Aorta (tissue), 5 donors: ENCODE measurements around the gene CTSD. TPM values are rescaled to one million over a fixed set of nuclear protein-coding genes. Genes with fewer than 3 reads are reported as not detected.
"Not testable (repeated sequence)": the region's sequence is repeated elsewhere in the genome, so short reads cannot be mapped to it uniquely, and the experiment has no call there.

Experiments used
- ATAC-seq: fragments of 200-7000 bp; cut with Tn5 transposase; one replicate; pipeline ENCODE4 v1.9.1; 2022; ENCODE audit warnings: moderate library complexity; ENCODE audit not compliant: low FRiP score
- DNase-seq, 2 donors: peaks; one replicate each; pipeline ENCODE4 v3.0.0-alpha.2; 2020
- H3K27ac ChIP-seq, 2 donors: one replicate each; pipeline ENCODE4 v1.5.1; 2013; ENCODE audit warnings: low read length in 2 of 2, mild to moderate bottlenecking in 2 of 2, moderate library complexity in 2 of 2, control low read depth in 1 of 2, inconsistent platforms in 1 of 2, low read depth in 1 of 2
- H3K27me3 ChIP-seq, 2 donors: one replicate each; pipeline ENCODE4 v1.6.1; 2013; ENCODE audit warnings: control low read depth in 1 of 2, low read length in 1 of 2, mild to moderate bottlenecking in 1 of 2, moderate library complexity in 1 of 2; ENCODE audit not compliant: insufficient read depth in 2 of 2, control insufficient read depth in 1 of 2
- H3K36me3 ChIP-seq, 2 donors: one replicate each; pipeline ENCODE4 v1.6.1; 2013; ENCODE audit warnings: control low read depth in 1 of 2, low read length in 1 of 2, mild to moderate bottlenecking in 1 of 2; ENCODE audit not compliant: insufficient read depth in 2 of 2, control insufficient read depth in 1 of 2
- H3K4me1 ChIP-seq, 2 donors: one replicate each; pipeline ENCODE4 v1.6.1; 2013; ENCODE audit warnings: low read length in 2 of 2, control low read depth in 1 of 2, mild to moderate bottlenecking in 1 of 2, moderate library complexity in 1 of 2; ENCODE audit not compliant: insufficient read depth in 2 of 2, control insufficient read depth in 1 of 2
- H3K4me3 ChIP-seq, 2 donors: one replicate each; pipeline ENCODE4 v1.5.1; 2013; ENCODE audit warnings: low read length in 2 of 2, control low read depth in 1 of 2, mild to moderate bottlenecking in 1 of 2
- H3K9me3 ChIP-seq: one replicate; pipeline ENCODE4 v1.6.1; 2013; ENCODE audit warnings: mild to moderate bottlenecking, low read length; ENCODE audit not compliant: control insufficient read depth
- WGBS, 2 donors: extraction: QIAGEN DNeasy Blood & Tissue Kit; methylation state at CpG; one replicate each; pipeline ENCODE4 v1.1.7; 2013; 5-methylcytosine and 5-hydroxymethylcytosine counted together
- intact Hi-C, 2 donors: fragments of 100-400 bp; cut with DNase I; formaldehyde crosslinking; loops; one replicate each; pipeline versions ENCODE4 v1.14.2 to v1.15.0; 2022
- long read RNA-seq, 2 donors: library from polyadenylated mRNA; unstranded; transcript quantifications; one replicate each; pipeline ENCODE4 v2.0.0, GENCODE V29; 2020 to 2021
- polyA plus RNA-seq, 2 donors: library from polyadenylated mRNA; stranded (reverse); fragments of 200-250 nt; gene quantifications; one replicate each; pipeline ENCODE4 v1.2.3, GENCODE V29; 2013
- total RNA-seq, 2 donors: library from RNA; stranded (reverse); fragmentation: NEBNext Ultra II Directional; extraction: Animal tissue kit (Norgen Biotek cat#: 25700); gene quantifications; one replicate each; pipeline ENCODE4 v1.2.1, GENCODE V29; 2021
- donor health status: healthy with polysubstance abuse.
- donor health status: Bipolar disorder and iron deficiency.
- donor health status: DM: no; HTN: no; CAD: no.
- donor health status: DM: no; HTN: no; CAD: no.
- donor health status: DM: yes; HTN: yes; CAD: no.

Gene CTSD
- 100 to 1,000 TPM; 473 to 535 TPM for total RNA-seq
- 100 to 1,000 TPM; 619 to 646 TPM for polyA plus RNA-seq
- long read RNA-seq, donor 1, transcript CTSD-204 (9 exons, 2,006 nt): minor isoform, 11 of 2,598 reads
- long read RNA-seq, donor 1, transcript CTSD-201 (9 exons, 2,123 nt): major isoform, 2,179 of 2,598 reads
- long read RNA-seq, donor 1, partial matches to known transcripts: 337 of 2,598 reads
- long read RNA-seq, donor 1, other reads (novel, unspliced or antisense): 63 of 2,598 reads
- long read RNA-seq, donor 2, transcript CTSD-201 (9 exons, 2,123 nt): major isoform, 226 of 371 reads
- long read RNA-seq, donor 2, partial matches to known transcripts: 85 of 371 reads
- long read RNA-seq, donor 2, other reads (novel, unspliced or antisense): 59 of 371 reads

DNA sequence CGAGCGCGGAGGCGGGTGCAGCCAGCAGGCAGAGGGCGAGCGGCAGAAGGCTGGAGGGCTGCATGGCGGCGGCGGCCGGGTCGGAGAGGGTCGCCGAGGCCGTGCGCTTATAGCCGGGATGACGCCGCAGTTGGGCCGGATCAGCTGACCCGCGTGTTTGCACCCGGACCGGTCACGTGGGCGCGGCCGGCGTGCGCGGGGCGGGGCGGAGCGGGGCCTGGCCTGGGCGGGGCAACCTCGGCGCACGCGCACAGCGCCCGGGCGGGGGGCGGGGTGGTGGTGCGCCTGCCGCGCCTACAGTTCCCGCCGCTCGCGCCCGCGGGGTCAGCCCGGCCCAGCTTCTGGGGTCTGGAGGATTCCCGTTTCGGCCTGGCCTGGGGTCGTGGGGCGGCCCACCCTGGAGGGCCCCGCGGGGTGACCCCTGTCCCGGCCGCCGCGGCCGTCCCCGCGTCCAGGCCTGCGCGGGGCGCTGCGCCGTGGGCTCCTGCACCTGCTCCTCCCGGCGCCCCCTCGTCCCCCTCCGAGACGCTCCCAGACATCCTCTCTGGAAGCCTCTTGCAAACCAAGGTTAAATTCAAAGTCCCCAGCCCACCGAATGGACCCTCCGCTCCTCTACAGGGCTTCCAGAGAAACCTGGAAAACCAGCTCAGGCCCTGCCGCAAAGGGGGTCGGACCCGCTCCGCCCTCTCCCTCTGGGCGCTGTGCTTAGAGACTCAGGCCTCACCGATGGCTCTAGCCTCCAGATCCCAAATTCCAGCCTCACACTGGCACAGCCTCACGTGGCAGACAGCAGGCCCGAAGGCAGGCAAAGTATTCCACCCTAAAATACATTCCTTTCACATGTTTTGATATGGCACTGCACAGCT is at the start of gene CTSD:
Gene CTSD, minus strand, starts transcription at position 132 of the 866 bp plus-strand sequence. Its CDS starts 68 bp downstream, at position 64.
- Histone ChIP-seq H3K27me3 (no peaks in the 10 kb centered on the region), H3K4me3 (peak within 1 kb of the TSS; percentile 81 to 87), H3K4me1 (no peaks in the 10 kb centered on the region), H3K9me3 (no peaks in the 10 kb centered on the region), H3K36me3 (no peaks in the 10 kb centered on the region), H3K27ac (peak within 1 kb of the TSS in 1 of 2 donors; percentile 78)
- ATAC-seq (peak; percentile 92), DNase-seq (peak; percentile 95 to 97)
- intact Hi-C loops: no loop called here
- WGBS, 2 donors: 1 to 2% methylated on average over 54 to 85 of the region's 85 CpGs

DNA sequence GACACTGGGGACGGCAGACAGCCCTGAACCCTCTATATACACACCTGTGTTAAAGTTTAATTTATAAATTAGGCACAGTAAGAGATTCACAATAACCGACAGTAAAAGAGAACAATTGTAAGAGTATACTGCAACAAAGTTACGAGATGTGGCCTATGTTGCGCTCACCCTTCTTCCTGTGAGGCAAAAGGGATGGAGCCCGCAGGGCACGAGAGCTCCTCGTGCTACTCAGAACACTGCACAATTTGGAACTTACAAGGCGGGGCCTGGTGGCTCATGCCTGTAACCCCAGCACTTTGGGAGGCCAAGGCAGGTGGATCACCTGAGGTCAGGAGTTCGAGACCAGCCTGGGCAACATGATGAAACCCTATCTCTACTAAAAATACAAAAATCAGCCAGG is 49.6 kb upstream of the CTSD start:
- H3K36me3 ChIP-seq, H3K27me3 ChIP-seq, H3K4me1 ChIP-seq, H3K4me3 ChIP-seq, DNase-seq, H3K9me3 ChIP-seq, ATAC-seq, intact Hi-C loops, H3K27ac ChIP-seq: not testable (repeated sequence)
- WGBS, 2 donors: 94 to 97% methylated on average over 9 of the region's 9 CpGs

DNA sequence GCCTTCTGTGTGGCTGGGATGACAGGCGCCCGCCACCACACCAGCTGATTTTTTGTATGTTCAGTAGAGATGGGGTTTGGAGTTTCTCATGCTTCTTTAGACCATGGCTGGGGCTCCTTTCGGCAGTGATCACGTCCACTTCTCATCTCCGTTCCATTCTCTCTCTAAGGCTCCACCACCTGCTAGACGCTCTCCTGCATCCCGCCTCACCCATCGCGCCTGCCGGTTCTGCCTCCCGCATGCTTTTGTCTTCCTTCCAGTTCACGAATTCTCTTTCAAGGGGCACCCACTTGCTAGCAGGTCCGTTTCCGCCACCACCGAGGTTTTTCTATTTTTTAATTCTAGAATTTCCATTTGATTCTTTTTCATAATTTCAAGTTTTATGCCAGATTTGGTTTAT is 49.1 kb upstream of the CTSD start:
- Histone ChIP-seq H3K36me3 (no peaks in the 10 kb centered on the region), H3K27ac (no peak overlapping the region), H3K9me3 (no peaks in the 10 kb centered on the region), H3K4me1 (no peaks in the 10 kb centered on the region), H3K4me3 (no peak overlapping the region), H3K27me3 (no peaks in the 10 kb centered on the region)
- no peak for DNase-seq
- ATAC-seq: no peak
- intact Hi-C loops: no loop called here
- WGBS, 2 donors: 81 to 92% methylated on average over 15 of the region's 15 CpGs

DNA sequence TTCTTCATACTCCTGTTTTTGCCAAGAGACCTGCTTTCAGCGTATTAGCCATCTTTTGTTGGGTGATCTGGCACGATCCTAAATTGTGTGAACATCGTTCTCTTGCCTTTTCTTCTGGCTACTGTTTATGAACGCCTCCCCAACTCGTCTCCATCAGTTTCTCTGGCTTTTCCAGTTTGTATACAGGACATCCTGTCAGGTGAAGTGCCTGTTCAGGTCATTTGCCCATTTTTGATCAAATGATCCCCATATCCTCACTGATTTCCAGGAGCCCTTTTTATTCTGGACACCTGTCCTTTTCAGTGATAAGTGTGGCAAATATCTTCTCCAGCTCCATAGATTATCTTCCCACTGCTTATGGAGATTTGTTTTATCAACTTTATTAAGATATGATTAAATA is 48.5 kb upstream of the CTSD start:
- DNase-seq (no peak), ATAC-seq (no peak)
- Histone ChIP-seq H3K27ac (no peak overlapping the region), H3K9me3 (no peaks in the 10 kb centered on the region), H3K4me1 (no peaks in the 10 kb centered on the region), H3K27me3 (no peaks in the 10 kb centered on the region), H3K4me3 (no peak overlapping the region), H3K36me3 (no peaks in the 10 kb centered on the region)
- 94% methylated on average over 5 of the region's 5 CpGs for WGBS, 2 donors
- intact Hi-C loops: no loop called here

DNA sequence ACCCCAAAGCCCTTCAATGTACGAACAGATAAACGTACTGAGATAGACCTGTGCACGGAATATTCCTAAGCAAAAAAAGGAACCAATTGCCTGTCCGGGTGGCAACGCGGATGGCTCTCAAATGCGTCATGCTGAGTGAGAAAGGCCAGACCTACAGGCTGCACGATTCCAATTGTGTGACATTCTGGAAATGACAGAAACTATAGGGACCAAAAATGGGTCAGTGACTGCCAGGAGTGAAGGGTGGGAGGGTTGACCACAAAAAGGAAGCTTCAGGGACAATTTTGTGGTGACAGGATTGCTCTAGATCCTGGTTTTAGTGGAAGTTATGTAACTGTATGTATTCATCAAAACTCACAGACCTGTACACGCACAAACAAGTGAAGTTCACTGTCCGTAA is 47.0 kb upstream of the CTSD start:
- ATAC-seq (no peak), DNase-seq (no peak)
- H3K27me3 ChIP-seq: no peaks in the 10 kb centered on the region
- no peaks in the 10 kb centered on the region for H3K36me3 ChIP-seq
- no peak overlapping the region for H3K4me3 ChIP-seq
- intact Hi-C loops: no loop called here
- H3K27ac ChIP-seq: no peak overlapping the region
- no peaks in the 10 kb centered on the region for H3K9me3 ChIP-seq
- no peaks in the 10 kb centered on the region for H3K4me1 ChIP-seq
- WGBS, 2 donors: 79 to 82% methylated on average over 10 of the region's 10 CpGs

DNA sequence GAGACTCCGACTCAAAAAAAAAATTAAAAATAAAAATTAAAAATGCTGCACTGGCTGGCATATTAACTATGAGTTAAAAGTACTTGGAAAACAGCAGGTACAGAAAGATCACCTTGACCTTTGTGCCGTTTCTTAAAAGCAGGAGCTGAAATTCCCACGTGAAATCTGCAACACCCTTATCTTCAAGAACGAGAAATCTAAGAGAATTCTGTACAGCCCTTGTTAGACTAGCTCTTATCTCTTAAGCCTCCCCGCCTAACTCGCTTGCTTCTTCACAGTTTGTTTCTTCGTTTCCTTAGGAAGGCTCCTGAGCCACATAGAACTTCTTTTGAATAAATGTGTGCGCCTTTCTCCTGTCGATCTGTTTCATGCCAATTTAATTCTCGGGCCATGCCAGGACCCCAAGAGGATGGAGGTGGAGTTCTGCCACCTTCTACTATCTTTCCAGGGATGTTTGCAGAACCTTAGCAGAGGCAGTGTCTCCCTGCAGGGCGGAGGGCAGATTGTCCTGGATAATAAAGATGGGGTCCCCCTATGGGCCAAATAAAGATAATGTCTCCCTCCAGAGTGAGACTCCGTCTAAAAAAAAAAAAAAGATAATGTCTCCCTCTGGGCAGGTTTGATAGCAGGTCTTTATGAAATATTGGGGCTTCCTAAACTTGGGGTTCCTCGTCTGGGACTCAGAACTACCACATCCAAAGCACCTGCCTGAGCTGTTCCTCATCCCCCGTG is 43.7 kb upstream of the CTSD start:
- DNase-seq: no peak
- intact Hi-C loops: no loop called here
- WGBS, 2 donors: 71 to 77% methylated on average over 14 of the region's 14 CpGs
- Histone ChIP-seq H3K4me3 (no peak overlapping the region), H3K27ac (no peak overlapping the region), H3K4me1 (no peaks in the 10 kb centered on the region), H3K9me3 (no peaks in the 10 kb centered on the region), H3K27me3 (no peaks in the 10 kb centered on the region), H3K36me3 (no peaks in the 10 kb centered on the region)
- ATAC-seq: no peak

DNA sequence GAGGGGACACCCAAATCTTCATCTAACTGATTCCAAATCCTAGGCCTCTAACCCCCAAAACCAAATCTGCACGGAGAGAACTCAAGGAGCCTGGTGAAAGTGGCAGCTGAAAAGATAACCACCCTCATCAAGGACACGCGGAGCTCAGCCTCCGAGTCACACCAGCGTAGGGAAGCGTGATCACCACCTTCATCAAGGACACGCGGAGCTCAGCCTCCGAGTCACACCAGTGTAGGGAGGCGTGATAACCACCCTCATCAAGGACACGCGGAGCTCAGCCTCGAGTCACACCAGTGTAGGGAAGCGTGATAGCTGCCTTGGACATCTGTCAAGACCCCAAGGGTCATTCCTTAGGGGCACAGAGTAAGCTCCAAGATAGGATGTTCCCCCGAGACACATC is 41.8 kb upstream of the CTSD start:
- ATAC-seq: no peak

GRCh38 chr11:1803835-1804519 is 40.2 kb upstream of the CTSD start:
- H3K36me3 ChIP-seq, H3K4me3 ChIP-seq, DNase-seq, H3K4me1 ChIP-seq, intact Hi-C loops, H3K9me3 ChIP-seq, H3K27ac ChIP-seq, ATAC-seq, H3K27me3 ChIP-seq: not testable (repeated sequence)
- WGBS, 2 donors: 94 to 95% methylated on average over 23 to 32 of the region's 42 CpGs

More for the DNA sequence above, 41.8 kb upstream of the CTSD start:
- no peak overlapping the region for H3K27ac ChIP-seq
- no peaks in the 10 kb centered on the region for H3K36me3 ChIP-seq
- intact Hi-C loops: no loop called here
- H3K4me3 ChIP-seq: no peak overlapping the region
- no peaks in the 10 kb centered on the region for H3K9me3 ChIP-seq
- 92 to 95% methylated on average over 15 of the region's 15 CpGs for WGBS, 2 donors
- H3K4me1 ChIP-seq: no peaks in the 10 kb centered on the region
- H3K27me3 ChIP-seq: no peaks in the 10 kb centered on the region
- DNase-seq: no peak
